Mesendoderm (in vitro differentiated cells): ENCODE results near the gene KY.

Experiments used
- DNase-seq: peaks from one replicate; pipeline ENCODE4 v3.0.0; 2013
- H2AK5ac ChIP-seq: 2 replicates; pipeline ENCODE4 v1.6.1; 2013; ENCODE audit warnings: low read length, inconsistent platforms
- H2BK120ac ChIP-seq: 2 replicates; pipeline ENCODE4 v1.6.1; 2013; ENCODE audit warnings: low read depth, mild to moderate bottlenecking, low read length, moderate library complexity, mixed read lengths
- H2BK15ac ChIP-seq: replicated peaks from 2 replicates; pipeline ENCODE4 v1.6.1; 2013; ENCODE audit warnings: low read depth, mild to moderate bottlenecking, moderate library complexity
- H2BK5ac ChIP-seq: 2 replicates; pipeline ENCODE4 v1.6.1; 2013; ENCODE audit warnings: low read length, inconsistent platforms
- H3K18ac ChIP-seq: 2 replicates; pipeline ENCODE4 v1.6.1; 2013; ENCODE audit warnings: mild to moderate bottlenecking, low read length, mixed read lengths
- H3K23ac ChIP-seq: one replicate; pipeline ENCODE4 v1.6.1; 2013; ENCODE audit warnings: low read length
- H3K27ac ChIP-seq: 2 replicates; pipeline ENCODE4 v1.5.1; 2013; ENCODE audit warnings: low read depth, mild to moderate bottlenecking, inconsistent platforms, low read length, moderate library complexity
- H3K27me3 ChIP-seq: 2 replicates; pipeline ENCODE4 v1.6.1; 2013; ENCODE audit warnings: low read length, control low read depth, mild to moderate bottlenecking, inconsistent platforms; ENCODE audit not compliant: insufficient read depth, poor library complexity
- H3K36me3 ChIP-seq: 2 replicates; pipeline ENCODE4 v1.6.1; 2013; ENCODE audit warnings: low read length, inconsistent platforms; ENCODE audit not compliant: control insufficient read depth, insufficient read depth
- H3K4ac ChIP-seq: one replicate; pipeline ENCODE4 v1.6.1; 2013; ENCODE audit warnings: low read depth, mild to moderate bottlenecking, low read length, moderate library complexity
- H3K4me1 ChIP-seq: 2 replicates; pipeline ENCODE4 v1.6.1; 2013; ENCODE audit warnings: low read depth, low read length, inconsistent platforms; ENCODE audit not compliant: control insufficient read depth
- H3K4me2 ChIP-seq: 2 replicates; pipeline ENCODE4 v1.6.1; 2013; ENCODE audit warnings: low read length
- H3K4me3 ChIP-seq: 2 replicates; pipeline ENCODE4 v1.5.1; 2013; ENCODE audit warnings: mild to moderate bottlenecking, low read length
- H3K56ac ChIP-seq: one replicate; pipeline ENCODE4 v1.6.1; 2013; ENCODE audit warnings: low read length
- H3K79me1 ChIP-seq: 2 replicates; pipeline ENCODE4 v1.6.1; 2013; ENCODE audit warnings: low read length, inconsistent platforms
- H3K79me2 ChIP-seq: 2 replicates; pipeline ENCODE4 v1.6.1; 2013; ENCODE audit warnings: mild to moderate bottlenecking, low read length; ENCODE audit not compliant: control insufficient read depth, insufficient read depth
- H3K9ac ChIP-seq: 2 replicates; pipeline ENCODE4 v1.6.1; 2013; ENCODE audit warnings: low read length, inconsistent platforms
- H4K5ac ChIP-seq: one replicate; pipeline ENCODE4 v1.6.1; 2013; ENCODE audit warnings: low read length
- H4K8ac ChIP-seq: one replicate; pipeline ENCODE4 v1.6.1; 2013; ENCODE audit warnings: low read depth, mild to moderate bottlenecking, control low read depth, low read length, moderate library complexity
- WGBS: extraction: QIAGEN DNeasy Blood & Tissue Kit; methylation state at CpG from one replicate; pipeline ENCODE4 v1.1.7; 2013; ENCODE audit warnings: low lambda C conversion rate, missing lambda C conversion rate; ENCODE audit not compliant: insufficient coverage; ENCODE audit errors: extremely low coverage; 5-methylcytosine and 5-hydroxymethylcytosine counted together

The KY gene

DNA sequence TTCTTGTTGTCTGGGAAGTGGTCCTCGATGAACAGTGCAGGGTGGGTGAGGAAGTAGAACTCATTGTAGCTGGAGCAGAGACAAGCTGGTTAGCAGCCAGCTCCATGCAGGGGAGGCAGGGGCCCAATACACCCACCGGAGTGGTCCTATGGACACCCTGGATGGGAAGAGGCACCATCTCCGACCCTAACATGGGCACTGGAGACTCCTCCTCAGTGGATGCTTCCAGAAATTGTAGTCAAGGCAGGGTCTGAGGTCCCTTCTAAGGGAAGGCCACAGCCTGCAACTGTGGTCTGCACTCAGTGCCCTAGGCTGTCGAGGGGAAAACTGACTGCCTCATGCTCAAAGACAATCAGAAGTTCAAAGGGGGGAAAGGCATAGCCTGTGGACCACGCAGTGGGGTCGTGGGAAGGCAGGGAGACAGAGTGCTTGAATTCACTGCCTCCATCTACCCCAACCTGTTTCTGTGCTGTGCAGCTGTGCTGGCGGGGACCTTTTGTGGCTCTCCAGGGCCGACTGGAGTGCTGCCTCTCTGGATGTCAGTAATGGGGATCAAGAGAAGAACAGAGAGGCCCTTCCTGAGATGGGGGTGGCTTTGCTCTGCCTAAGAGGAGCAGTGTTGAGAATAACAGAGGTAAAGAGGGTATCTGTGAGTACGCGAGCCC is 41.9 kb downstream of the KY start:
- no peak overlapping the region for H2BK5ac ChIP-seq
- WGBS: no CpG with 5 or more reads among the region's 10 CpGs
- no peak overlapping the region for H2BK120ac ChIP-seq
- H2BK15ac ChIP-seq: no peak overlapping the region
- H3K79me1 ChIP-seq: no peaks in the 10 kb centered on the region
- no peak overlapping the region for H4K8ac ChIP-seq
- H3K4me2 ChIP-seq: no peak overlapping the region
- H4K5ac ChIP-seq: no peak overlapping the region
- no peaks in the 10 kb centered on the region for H3K4me1 ChIP-seq
- H3K4ac ChIP-seq: no peak overlapping the region
- no peaks in the 10 kb centered on the region for H3K27me3 ChIP-seq
- H3K18ac ChIP-seq: no peak overlapping the region
- DNase-seq: no peak
- no peaks in the 10 kb centered on the region for H3K79me2 ChIP-seq
- no peak overlapping the region for H3K9ac ChIP-seq
- H3K4me3 ChIP-seq: no peak overlapping the region
- H3K36me3 ChIP-seq: no peaks in the 10 kb centered on the region
- H3K27ac ChIP-seq: no peak overlapping the region
- H3K23ac ChIP-seq: no peak overlapping the region
- H3K56ac ChIP-seq: no peak overlapping the region
- no peak overlapping the region for H2AK5ac ChIP-seq

DNA sequence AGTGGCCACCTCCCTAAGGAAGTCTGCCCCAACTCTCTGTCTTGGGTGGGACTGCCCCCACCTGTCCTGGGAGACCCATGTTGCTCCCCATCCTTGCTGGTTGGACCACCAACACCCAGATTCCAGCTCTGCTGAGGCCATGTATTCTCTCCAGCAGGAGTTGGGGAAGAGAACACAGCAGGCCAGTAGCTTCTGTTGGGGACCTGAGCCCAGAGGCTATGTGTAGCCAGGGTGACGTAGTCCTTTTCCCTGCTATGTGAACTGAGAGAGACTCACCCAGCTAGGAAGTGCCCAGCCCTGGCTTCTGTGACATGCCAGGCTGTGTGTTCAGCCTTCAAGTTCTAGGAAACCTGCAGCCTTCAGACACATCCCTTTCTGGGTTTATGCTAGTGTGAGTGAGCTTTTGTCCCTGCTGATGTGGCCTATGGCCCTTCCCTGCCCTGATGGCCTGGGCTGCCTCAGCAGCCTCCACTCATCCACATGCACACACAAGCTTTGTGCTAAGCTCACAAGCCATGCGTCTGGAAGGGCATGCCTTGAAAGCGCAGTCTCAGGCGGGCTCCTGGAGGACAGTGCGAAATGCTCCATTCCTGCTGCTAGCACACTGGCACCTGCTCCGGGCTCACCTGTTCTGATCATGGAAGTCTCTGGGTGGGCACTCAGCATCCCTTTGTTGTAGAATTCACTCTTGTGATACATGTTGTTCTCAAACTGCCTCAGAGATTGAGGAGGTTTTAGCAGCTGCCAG is 42.6 kb downstream of the KY start:
- no peak overlapping the region for H3K18ac ChIP-seq
- H2AK5ac ChIP-seq: no peak overlapping the region
- WGBS: no CpG with 5 or more reads among the region's 6 CpGs
- no peak overlapping the region for H4K8ac ChIP-seq
- no peak overlapping the region for H2BK15ac ChIP-seq
- no peak overlapping the region for H4K5ac ChIP-seq
- no peak overlapping the region for H3K56ac ChIP-seq
- no peaks in the 10 kb centered on the region for H3K79me1 ChIP-seq
- no peaks in the 10 kb centered on the region for H3K27me3 ChIP-seq
- H3K4me1 ChIP-seq: no peaks in the 10 kb centered on the region
- no peak for DNase-seq
- H3K4ac ChIP-seq: no peak overlapping the region
- no peak overlapping the region for H3K9ac ChIP-seq
- H3K36me3 ChIP-seq: no peaks in the 10 kb centered on the region
- no peak overlapping the region for H3K23ac ChIP-seq
- no peak overlapping the region for H3K4me2 ChIP-seq
- no peak overlapping the region for H2BK120ac ChIP-seq
- no peak overlapping the region for H2BK5ac ChIP-seq
- H3K27ac ChIP-seq: no peak overlapping the region
- no peak overlapping the region for H3K4me3 ChIP-seq
- H3K79me2 ChIP-seq: no peaks in the 10 kb centered on the region

DNA sequence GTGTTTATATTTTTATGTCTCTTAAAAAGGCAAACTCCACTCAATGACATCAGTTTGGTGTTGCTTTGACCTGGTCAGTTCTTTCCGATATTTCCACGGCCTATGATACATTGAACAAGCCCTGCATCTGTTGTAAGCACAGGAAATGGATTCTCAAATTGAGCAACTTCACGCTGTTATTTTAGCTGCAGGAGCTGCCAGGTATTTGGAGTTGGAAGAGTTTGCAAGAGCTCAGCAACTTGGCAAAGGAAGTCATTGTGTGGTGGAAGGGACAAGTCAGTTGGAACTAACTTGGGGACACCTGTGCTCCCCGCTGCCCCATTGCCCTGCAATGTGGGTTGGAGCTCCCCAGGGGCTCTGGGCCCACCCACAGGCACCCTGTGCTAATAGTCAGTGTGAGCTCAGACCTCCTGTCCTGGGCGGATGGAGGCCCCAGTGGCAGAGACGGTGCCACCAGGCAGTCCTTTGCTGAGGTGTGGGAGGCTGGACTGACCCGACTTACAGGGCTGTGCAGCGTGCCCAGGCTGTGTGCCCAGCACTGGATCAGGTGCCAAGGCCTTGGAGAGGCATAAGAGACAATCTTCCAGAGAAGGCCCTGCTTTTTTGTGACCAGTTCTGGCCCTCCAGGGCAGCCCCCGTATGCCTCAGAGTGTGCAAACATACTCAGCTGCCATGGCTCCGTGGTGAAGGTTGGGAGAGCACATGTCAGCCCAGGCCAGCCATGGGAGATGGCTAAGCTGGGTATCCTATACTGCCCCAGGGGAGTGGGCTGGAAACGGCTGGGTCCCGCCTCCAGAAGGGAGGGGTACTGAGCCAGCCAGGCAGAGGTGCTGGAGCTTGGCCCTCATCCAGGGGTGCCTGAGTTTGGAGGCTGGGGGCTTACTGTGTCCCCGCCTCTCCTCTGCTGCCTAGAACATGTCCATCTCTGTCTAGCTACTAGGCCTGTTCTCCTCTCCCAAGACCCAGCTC is 43.5 kb downstream of the KY start:
- no peak overlapping the region for H3K4me2 ChIP-seq
- H3K18ac ChIP-seq: no peak overlapping the region
- no peak overlapping the region for H3K9ac ChIP-seq
- H3K4ac ChIP-seq: no peak overlapping the region
- WGBS: no CpG with 5 or more reads among the region's 13 CpGs
- H3K23ac ChIP-seq: no peak overlapping the region
- no peaks in the 10 kb centered on the region for H3K79me1 ChIP-seq
- H4K8ac ChIP-seq: no peak overlapping the region
- no peak overlapping the region for H3K27ac ChIP-seq
- no peaks in the 10 kb centered on the region for H3K27me3 ChIP-seq
- H2AK5ac ChIP-seq: no peak overlapping the region
- no peaks in the 10 kb centered on the region for H3K36me3 ChIP-seq
- no peak for DNase-seq
- no peak overlapping the region for H4K5ac ChIP-seq
- no peaks in the 10 kb centered on the region for H3K79me2 ChIP-seq
- H3K4me3 ChIP-seq: no peak overlapping the region
- H2BK5ac ChIP-seq: no peak overlapping the region
- no peak overlapping the region for H2BK15ac ChIP-seq
- no peak overlapping the region for H2BK120ac ChIP-seq
- no peak overlapping the region for H3K56ac ChIP-seq
- no peaks in the 10 kb centered on the region for H3K4me1 ChIP-seq

DNA sequence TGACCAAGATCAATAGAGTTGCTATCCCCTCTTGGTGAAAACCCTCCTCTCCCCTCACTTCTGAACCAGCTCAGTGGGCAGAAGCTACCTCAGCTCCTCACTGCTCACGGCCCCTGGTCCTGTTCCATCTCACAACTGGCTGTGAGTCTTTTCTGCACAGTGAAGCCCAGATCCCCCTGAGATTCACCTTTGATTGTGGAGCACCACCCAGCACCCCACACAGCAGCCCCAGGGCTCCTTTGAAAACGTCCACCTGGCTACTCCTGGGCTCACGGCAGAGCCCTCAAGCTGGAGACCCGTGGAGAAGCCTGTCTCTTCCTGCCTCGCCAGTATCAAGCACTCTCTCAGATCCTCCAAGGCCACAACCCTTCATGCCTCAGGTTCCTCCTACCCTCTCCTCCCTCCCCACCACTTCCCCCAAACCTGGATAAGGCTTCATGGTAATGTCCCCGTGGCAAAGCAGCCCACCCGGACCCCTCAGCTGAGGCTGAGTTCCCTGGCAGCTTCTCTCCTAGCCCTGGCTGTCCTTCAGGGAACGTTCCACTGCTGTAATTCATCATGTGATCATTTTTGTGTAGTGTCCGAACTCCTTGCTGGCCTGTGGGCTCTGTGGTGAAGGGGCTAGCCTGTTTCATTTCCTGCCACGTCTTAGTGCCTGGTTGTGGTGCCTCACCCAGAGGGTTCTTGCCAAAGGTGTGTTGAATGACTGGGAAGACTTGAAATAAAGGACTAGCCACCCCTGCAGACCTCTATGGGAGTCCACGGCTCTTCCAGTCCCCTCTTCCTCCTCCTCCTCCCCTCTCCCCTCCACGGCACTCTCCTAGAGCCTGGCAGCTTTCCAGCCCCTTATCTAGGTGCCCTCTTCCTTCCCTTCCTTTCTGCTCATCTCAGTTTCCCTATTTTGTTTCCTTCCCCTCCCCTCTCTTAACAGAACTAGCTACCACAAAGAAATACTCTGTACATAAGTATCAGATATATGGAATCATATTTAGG is 44.5 kb downstream of the KY start:
- Histone ChIP-seq H2BK15ac (no peak overlapping the region), H4K8ac (no peak overlapping the region), H3K79me2 (no peaks in the 10 kb centered on the region), H3K27ac (no peak overlapping the region), H3K9ac (no peak overlapping the region), H2BK5ac (no peak overlapping the region), H3K18ac (no peak overlapping the region), H3K23ac (no peak overlapping the region), H2BK120ac (no peak overlapping the region), H4K5ac (no peak overlapping the region), H2AK5ac (no peak overlapping the region), H3K4me3 (no peak overlapping the region), H3K4me2 (no peak overlapping the region), H3K27me3 (no peaks in the 10 kb centered on the region), H3K4ac (no peak overlapping the region), H3K79me1 (no peaks in the 10 kb centered on the region), H3K4me1 (no peaks in the 10 kb centered on the region), H3K36me3 (no peaks in the 10 kb centered on the region), H3K56ac (no peak overlapping the region)
- no peak for DNase-seq
- WGBS: no CpG with 5 or more reads among the region's 12 CpGs

DNA sequence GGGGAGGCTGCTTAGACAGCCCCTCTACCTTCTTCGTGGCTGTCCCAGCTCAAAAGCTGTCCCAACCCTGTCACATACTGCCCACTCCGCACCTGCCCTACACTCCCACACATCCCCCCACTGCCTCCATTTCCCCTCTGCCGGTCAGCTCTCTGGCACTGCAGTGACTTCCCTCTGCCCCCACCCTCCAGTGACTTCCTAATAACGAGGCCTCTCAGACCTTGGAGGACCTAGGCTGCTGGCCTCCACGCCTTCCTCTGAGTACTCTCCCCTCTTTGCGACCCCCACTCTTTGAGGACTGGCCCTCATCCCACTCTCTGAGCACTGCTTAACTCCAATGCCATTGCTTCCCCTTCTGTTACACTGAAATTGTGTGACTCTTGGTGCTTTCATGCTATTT is 45.3 kb downstream of the KY start:
- no peak overlapping the region for H3K4ac ChIP-seq
- no peaks in the 10 kb centered on the region for H3K79me2 ChIP-seq
- no peak overlapping the region for H3K4me2 ChIP-seq
- no peak for DNase-seq
- no peak overlapping the region for H3K9ac ChIP-seq
- no peak overlapping the region for H3K23ac ChIP-seq
- H3K56ac ChIP-seq: no peak overlapping the region
- no peaks in the 10 kb centered on the region for H3K4me1 ChIP-seq
- H4K5ac ChIP-seq: no peak overlapping the region
- no peaks in the 10 kb centered on the region for H3K79me1 ChIP-seq
- no peak overlapping the region for H3K27ac ChIP-seq
- H2BK15ac ChIP-seq: no peak overlapping the region
- no peak overlapping the region for H2BK5ac ChIP-seq
- H3K36me3 ChIP-seq: no peaks in the 10 kb centered on the region
- H4K8ac ChIP-seq: no peak overlapping the region
- no peaks in the 10 kb centered on the region for H3K27me3 ChIP-seq
- H3K4me3 ChIP-seq: no peak overlapping the region
- no CpG with 5 or more reads among the region's 6 CpGs for WGBS
- no peak overlapping the region for H2BK120ac ChIP-seq
- no peak overlapping the region for H2AK5ac ChIP-seq
- no peak overlapping the region for H3K18ac ChIP-seq
